HG02885 (cell line): ENCODE measurements around the gene EN2.

ENCODE experiments used
- ATAC-seq: cut with Tn5 transposase; IDR thresholded peaks from one replicate; pipeline ENCODE4 v1.9.1; 2021; ENCODE audit warnings: mild to moderate bottlenecking; ENCODE audit not compliant: unreplicated experiment, poor library complexity

EN2 gene

DNA sequence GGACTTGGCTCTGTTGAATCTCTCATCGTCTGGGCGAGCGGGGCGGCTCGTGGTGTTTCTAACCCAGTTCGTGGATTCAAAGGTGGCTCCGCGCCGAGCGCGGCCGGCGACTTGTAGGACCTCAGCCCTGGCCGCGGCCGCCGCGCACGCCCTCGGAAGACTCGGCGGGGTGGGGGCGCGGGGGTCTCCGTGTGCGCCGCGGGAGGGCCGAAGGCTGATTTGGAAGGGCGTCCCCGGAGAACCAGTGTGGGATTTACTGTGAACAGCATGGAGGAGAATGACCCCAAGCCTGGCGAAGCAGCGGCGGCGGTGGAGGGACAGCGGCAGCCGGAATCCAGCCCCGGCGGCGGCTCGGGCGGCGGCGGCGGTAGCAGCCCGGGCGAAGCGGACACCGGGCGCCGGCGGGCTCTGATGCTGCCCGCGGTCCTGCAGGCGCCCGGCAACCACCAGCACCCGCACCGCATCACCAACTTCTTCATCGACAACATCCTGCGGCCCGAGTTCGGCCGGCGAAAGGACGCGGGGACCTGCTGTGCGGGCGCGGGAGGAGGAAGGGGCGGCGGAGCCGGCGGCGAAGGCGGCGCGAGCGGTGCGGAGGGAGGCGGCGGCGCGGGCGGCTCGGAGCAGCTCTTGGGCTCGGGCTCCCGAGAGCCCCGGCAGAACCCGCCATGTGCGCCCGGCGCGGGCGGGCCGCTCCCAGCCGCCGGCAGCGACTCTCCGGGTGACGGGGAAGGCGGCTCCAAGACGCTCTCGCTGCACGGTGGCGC, at the start of gene EN2:
Gene EN2 (plus strand): TSS at position 19 of the 767 bp plus-strand sequence. CDS start 249 bp downstream, at position 268.
- no peak for ATAC-seq

GRCh38 chr7:155408651-155409586, 49.0 kb upstream of the EN2 start:
- ATAC-seq: no peak

DNA sequence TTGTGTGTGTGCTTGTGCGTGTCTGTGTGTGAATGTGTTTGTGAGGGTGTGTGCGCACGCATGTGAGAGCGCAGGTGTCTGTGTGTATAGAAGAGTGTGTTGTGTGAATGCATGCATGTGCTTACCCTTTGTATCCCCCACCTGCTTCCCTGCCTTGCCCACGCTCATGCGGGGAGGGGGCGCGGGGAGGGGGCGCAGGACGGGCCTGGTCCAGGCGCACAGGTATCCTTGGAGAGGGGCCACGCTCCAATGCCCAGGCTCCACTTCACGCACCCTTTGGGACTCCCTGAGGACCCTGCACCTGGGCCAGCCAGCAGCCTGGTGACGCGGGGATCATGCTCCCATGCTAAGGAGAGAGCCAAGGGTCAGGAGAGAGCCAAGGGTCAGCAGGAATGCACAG, 47.9 kb upstream of the EN2 start:
- no peak for ATAC-seq

GRCh38 chr7:155410431-155410830, 47.5 kb upstream of the EN2 start:
- no peak for ATAC-seq

GRCh38 chr7:155411718-155412415, 46.1 kb upstream of the EN2 start:
- no peak for ATAC-seq

DNA sequence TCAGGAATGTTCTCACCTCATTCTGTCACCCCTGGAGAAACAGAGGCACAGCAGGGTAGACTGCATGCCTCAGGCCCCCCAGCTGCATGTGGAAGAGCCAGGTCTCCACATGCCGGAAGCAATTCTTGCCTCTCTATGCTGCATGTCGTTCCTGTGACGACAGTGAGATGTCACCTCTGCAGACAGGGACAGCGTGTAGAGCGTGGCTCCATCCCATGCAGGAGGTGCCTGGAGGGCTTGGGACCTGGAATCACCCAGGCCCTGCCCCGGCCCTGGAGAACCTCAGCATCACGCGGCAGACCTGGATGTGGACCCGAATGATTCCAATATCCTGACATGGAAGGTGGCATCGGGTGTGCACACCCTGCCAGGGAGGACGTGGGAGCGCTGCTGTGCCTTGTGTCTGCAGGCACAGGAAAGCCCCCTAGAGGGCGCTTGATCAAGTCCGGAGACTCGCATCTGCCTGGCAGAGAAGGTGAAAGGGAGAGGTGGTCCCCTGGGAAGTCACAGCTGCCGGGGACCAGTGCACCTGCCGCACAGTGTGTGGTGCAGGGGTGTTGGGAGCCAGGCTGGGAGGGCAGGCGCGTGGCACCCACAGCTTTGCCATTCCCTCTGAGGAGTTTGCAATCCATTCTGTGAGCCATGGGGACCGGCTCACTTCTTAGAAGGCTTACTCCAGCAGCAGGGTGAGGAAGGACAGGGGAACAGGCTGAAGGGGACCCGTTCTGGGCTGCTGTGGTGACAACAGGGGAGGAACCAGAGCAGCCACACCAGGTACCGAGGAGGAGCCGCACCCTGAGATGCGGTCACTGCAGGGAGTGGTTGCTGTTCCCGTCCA, 45.3 kb upstream of the EN2 start:
- peak; percentile 94 for ATAC-seq

GRCh38 chr7:155414547-155415492, 43.1 kb upstream of the EN2 start:
- no peak for ATAC-seq

GRCh38 chr7:155416646-155417380, 41.1 kb upstream of the EN2 start:
- ATAC-seq: no peak

- ATAC-seq: no peak
Measured at GRCh38 chr7:155418304-155418703, 39.6 kb upstream of the EN2 start.

DNA sequence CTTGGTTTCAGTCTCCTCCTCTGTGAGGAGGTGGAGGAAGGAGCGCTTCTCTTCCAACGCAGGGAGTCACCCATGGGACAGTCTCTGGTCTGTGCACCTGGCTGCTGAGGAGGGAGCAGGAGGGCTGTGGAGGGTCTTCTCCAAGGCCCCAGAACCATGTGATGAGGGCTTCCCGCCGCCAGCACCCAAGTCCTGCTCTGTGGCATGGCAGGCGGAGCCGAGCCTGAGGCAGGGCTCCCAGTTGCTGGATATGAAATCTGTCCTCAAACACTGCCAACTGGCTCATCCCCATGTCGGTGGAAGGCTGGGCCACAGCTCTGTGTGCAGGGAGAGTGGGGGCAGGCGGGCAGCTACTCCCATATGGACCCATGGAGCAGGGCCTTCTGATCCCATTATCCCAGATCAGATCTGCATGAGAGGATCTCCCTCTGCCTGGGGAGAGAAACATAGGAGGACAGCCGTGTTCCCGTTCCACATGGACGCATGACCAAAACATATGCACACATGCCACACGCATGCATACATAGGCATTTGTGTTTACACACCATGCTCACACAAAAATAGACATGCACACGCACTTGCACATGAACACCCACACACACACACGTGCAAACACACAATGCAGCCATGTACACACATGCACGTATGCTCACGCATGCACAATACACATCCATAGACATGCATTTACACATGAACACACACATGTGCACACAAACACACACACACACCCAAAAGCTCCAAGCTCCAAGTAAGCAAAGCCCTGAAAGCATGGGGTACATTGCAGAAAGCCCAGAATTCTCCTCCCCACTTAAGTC, 38.8 kb upstream of the EN2 start:
- no peak for ATAC-seq

DNA sequence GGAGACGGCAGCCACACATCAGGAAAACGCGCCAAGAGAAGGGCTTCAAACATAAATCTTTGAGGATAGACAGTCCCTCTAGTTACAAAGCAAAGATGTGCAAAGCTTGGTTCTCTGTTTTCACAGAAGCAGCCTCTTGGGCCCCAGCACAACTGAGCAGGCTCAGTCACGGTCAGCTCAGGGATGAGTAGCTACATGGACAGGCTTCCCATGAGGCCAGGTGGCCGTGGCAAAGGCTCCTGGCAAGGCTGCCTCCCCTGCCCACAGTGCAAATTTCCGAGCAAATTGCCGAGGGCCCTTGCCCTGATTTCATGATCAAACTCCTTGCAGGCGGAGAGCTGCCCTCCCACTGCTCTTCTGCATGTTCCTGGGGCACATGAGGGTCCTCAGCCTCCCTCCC, 37.8 kb upstream of the EN2 start:
- ATAC-seq: no peak

GRCh38 chr7:155422151-155422550, 35.8 kb upstream of the EN2 start:
- no peak for ATAC-seq

DNA sequence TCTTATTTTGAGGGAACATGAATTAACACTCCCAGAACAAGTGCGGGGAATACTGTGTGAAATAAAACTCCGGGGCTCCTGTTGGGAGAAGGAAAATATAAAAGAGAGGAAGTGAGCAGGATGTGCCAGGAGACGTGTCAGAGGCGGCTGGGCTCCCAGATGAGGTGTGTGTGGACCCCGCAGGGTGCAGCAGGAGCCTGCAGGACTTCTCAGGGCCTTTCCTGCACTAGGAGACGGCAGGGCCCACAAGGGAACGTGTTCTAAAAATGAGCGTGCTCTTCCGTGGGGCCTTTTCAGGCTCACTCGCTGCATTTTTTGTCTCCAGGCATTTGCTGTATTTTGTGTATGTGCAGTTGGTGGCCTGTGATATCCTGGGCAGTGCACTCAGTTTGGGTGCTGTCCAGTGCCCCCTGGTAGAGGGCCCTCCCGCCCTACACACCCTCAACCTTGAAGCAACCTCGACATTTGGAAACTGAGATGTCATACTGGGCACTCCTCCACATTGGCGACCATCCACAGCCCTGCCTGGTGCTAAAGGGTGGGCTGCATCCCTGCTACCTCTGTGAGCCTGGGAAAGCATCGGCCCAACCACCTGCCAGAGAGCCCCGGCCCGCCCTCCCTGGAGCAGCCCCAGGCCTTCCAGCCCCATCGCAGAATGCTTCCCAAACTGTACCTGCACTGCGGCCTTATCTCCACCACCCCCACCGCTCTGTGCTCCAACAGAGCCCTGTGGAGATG, 35.2 kb upstream of the EN2 start:
- no peak for ATAC-seq

GRCh38 chr7:155423337-155424285, 34.3 kb upstream of the EN2 start:
- no peak for ATAC-seq

DNA sequence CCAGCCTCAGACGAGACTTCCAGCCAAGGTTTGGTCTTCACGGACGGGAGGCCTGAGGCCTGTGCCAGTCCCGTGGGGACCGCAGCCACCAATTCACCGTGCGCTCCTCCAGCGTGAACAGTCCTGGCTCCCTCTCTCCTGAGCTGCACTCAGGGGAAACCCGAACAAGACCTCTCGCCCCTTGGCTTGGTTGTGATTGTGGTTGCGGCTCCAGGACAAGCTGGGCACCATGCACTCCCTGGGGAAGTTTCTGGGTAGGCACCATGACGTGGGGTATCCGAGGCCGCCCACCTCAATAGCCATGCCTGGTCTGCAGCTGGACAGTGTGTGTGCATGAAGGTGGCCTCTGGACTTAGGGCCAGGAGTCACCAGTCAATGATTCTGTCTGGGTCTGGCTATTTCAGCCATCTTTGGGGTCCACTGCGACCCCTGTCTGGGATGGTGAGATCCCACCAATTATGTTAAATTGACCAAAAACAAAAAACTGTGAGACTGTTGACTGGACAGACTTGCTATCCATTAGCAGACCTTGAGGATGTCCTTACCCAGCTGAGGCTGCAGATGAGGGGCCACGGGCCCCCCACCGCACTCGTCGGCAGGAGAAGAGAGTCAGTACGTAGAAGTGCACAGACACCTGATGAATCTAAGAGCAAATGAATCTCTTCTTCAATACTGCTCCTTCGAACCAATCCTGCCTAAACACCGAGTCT, 33.5 kb upstream of the EN2 start:
- no peak for ATAC-seq
